HG03442 (cell line): ENCODE data around the gene DAPK2.

Experiments used
- ATAC-seq: cut with Tn5 transposase; IDR thresholded peaks from one replicate; pipeline ENCODE4 v1.9.1; 2021; ENCODE audit warnings: mild to moderate bottlenecking, moderate library complexity; ENCODE audit not compliant: unreplicated experiment

The DAPK2 gene

GRCh38 chr15:64024172-64025050 is 21.9 kb downstream of the DAPK2 start:
- ATAC-seq = no peak

DNA sequence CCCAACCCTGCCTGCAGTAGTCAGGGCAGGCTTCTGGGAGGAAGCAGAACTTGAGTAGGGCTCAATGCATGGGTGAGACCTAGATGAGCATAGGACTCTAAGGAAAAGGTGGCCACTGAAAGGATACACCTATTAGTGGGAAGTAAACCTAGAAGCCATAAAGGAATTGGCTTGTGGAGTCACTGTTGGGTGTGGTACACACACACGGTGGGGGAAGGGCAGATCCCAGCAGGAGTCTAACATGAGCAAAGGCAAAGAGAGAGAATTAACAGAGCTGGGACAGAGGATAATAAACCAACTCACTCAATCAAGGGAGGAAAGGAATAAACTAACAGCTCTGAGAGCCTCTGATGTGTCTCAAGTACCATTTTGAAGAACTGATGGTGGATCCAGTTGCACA is 23.1 kb downstream of the DAPK2 start:
- ATAC-seq = no peak

DNA sequence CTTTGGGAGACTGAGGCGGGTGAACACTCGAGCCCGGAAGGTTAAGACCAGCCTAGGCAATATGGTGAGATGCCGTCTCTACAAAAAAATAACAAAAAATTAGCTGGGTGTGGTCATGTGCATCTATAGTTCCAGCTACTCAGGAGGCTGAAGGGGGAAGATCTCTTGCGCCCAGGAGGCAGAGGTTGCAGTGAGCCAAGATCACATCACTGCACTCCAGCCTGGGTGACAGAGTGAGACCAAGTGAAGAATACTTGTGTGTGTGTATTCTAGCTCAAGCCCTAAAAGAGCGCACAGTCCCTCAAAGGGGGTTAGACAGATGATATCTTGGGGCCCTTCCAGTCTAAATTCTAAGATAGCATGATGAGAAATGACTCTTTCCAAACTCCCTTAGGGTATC is 23.7 kb downstream of the DAPK2 start:
- ATAC-seq = no peak

DNA sequence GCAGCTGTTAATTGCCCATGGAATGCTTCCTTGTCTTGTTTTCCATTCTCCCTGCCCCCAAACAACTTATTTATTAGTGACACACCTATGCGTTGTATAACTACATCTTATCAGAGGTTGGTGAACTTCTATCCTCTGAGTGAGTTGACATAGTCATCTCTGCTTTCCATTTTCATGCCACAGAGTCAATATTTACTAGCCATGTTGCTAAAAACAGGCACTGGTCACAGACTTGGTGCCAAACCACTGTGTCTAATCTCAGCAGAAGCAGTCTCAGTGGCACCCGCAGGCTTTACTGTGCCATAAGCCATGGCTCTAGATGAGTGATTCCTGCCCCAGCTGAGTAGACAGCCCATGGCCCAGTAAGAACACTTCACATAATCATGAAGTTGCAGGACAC is 26.5 kb downstream of the DAPK2 start:
- ATAC-seq = no peak

DNA sequence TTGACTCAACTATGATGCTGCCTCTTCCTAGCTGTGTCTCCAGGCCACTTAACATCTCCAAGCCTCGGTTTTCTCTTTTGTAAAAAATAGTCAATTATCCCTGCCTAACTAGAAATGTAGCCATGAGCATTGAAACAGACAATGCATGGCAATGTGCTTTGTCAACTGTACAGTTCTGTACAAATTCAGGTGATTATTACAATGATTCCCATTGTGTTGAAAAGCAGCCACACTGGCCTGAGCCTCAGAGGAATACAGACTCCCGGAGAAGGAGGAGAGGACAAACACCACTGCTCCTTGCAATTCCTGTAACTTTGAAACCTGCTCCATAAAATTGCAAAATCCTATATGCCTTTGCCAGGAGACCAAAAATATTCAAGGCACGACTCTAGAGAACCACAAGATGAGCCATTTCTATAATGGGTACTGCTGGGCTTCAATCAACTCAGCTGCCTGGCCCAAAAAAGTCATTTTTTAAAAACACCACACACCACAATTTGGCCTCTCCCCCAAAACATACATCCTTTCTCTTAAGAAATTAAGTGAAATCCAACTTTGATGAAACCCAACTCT is 28.6 kb downstream of the DAPK2 start:
- ATAC-seq = no peak

DNA sequence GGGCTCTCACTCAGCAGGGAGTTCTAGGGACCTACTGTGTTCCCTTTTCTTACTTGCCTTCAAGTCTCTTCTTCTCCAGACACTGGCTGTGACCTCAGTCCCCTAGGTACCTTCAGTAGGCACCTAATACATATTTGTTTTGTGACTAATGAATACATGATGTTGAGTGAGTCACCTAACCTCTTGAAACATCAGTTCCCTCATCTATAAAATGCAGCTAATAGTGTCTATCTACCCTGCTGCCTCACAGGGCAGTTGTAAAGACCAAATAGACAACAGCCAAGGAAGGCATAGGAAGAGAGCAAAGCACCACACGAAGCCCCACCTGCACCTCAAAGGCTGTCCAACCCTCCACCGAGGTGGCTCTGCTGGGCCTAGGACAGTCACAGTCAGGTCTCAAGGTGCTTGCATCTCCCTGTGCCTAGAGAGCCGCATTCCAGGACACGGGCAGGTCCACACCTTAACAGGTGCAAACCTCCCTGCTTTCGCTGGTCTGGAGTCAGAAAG is 29.1 kb downstream of the DAPK2 start:
- ATAC-seq = no peak

- no peak for ATAC-seq
These were observed 30.0 kb downstream of the DAPK2 start for GRCh38 chr15:64016257-64016656.

DNA sequence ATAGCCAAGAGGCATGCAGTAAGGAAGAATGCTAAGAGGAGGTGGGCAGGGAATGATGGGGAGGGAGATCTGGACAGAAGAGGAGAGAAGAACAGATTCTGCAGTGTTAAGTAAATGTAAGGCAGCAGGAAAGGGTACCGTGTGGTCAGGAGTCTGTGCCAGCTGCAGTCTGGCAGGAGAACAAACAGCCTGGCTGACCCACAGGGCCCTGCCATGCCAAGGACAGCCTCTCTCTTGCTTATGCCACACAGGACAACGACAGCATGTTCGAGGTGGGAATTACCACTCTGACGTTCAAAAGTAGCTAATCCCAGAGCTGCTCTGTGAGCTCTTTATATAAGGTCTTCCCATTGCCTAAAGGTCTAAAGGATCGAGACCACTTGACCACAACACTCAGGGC is 31.3 kb downstream of the DAPK2 start:
- ATAC-seq = no peak

GRCh38 chr15:64013179-64014062 is 32.9 kb downstream of the DAPK2 start:
- no peak for ATAC-seq

DNA sequence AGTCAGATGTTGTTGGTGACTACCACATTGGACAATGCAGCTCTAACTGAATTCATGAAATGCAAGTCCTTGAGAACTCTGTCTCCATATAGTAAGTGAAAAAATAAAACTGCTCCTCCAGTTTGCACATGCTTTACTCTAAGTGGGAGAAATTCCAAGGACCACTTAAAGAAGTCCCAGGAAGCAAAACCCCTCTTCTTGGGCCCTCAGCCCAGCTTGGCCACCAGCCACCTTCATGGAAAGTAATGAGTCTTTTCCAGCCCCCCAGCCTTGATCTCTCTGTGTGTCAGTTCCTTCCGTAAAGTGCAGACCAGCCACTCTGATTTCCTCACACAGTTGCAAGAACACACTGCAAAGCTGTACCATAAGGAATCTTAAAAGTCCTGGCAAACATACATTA is 34.5 kb downstream of the DAPK2 start:
- ATAC-seq = no peak

GRCh38 chr15:64010719-64011118 is 35.6 kb downstream of the DAPK2 start:
- ATAC-seq = peak; percentile 88

GRCh38 chr15:64009798-64010261 is 36.5 kb downstream of the DAPK2 start:
- peak; percentile 34 for ATAC-seq

DNA sequence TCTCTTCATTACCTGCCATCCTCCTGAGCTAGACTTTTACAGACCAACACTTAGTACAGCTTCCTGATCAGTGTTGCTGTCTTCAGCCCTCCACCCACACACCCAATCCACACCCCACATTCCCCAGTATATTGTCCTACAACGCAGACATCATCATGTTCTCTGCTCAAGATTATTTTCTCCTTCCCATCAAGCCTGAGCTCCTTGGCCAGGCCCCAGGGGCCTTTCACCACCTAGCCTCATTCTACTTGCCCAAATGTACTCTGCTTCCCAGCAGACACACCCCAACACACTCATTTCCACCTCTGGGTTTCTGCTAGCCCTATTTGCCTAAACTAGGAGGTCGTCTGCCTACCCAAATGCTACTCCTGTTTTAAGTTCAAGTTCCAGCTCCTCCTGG is 37.0 kb downstream of the DAPK2 start:
- ATAC-seq = no peak

DNA sequence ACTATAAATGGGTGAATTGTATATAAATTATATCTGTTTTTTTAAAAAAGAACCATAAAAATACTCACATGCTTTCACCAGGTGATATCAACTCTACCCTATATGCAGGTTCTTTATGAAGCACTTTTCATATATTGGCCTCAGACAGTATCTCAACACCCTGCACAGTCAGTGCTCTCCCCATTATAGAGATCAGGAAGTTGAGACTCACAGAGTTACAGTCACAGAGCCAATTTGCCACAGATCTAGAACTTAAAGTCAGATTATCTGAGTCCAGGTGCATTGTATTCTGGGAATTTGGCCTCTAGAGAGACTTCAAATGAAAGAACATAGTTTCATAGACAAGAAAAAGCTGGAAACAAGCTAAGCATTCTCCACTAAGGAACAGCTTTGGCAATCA is 38.1 kb downstream of the DAPK2 start:
- no peak for ATAC-seq

- no peak for ATAC-seq
These were observed 39.6 kb downstream of the DAPK2 start for GRCh38 chr15:64006642-64007041.

DNA sequence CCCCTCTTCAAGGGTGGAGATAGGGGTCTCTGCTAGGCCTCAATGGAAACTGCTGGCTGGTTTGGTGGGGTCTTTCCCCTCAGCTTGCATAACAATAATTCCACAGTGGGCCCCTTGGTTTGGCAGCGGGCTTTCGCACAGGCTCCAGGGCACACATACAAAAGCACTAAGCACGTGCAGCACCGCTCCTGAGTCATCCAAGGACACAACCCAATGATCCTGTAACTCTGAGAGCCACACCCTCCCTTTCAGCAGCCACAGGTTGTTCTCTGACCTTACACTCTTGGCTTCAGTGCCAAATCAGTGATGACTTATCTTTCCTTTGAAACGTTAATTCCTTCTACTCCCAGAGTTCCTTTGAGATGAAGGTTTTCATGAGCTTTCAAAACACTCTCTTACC is 41.7 kb downstream of the DAPK2 start:
- no peak for ATAC-seq

- ATAC-seq = no peak
These were observed 42.2 kb downstream of the DAPK2 start for GRCh38 chr15:64004056-64004455.

DNA sequence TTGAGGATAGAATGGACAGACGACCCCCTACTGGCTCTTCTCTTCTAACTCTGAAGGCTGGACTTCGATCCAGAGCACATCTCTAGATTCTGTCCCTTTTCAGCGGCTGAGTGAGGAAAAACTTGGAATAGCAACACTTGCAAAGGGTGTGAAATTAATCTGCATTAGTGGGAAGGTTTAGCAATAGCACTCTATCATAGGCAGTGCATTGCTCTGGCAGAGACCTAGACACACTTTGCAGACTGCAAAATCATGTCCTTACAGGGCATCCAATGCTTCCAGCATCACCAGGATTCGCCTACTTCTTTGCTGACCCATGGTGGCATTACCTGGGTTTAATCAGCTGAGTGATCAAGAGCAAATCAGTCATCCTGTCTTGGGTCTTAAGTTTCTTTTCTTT is 43.1 kb downstream of the DAPK2 start:
- no peak for ATAC-seq

DNA sequence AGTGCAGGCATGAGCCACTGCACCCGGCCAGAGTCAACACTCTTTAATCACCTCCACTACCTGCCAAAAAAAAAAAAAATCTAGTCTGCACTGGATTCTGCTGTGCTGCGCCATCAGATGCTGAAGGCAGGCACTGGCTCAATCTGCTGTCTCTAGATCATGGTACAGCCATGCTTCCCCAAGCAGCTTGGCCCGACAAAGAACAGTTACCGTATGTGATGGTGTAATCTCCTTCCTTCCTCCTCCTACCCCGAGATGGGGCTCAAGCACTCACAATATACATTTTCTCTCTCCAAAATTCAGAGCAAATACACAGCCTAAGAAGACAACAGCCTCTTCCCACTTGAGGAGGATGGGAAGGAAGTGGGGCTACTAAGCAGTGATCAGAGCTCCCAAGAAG is 45.1 kb downstream of the DAPK2 start:
- ATAC-seq = no peak

- ATAC-seq = no peak
These were observed 45.9 kb downstream of the DAPK2 start for GRCh38 chr15:64000183-64000951.

DNA sequence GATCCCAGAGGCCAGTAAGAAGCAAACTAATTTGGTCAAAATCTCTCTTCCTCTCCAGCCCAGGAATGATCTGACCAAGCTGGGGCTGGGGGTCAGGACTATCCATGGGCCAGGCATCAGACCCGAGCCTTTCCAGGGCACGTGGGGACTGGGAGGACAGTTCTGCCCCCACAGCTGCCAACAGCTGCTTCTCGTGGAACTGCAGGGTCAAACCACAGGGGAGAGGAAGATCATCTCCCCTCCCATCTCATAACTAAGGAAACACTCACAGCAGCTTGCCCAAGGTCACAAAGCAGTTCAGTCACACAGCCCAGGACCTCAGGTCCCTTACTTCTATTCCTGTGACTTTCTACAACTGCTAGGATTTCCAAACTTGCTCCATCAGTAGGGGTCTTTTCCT is 47.1 kb downstream of the DAPK2 start:
- ATAC-seq = no peak
